Mucosa of descending colon (tissue), 3 donors: ENCODE results near the gene TSHZ2. TPM values are rescaled to one million over a fixed set of nuclear protein-coding genes. Genes with fewer than 3 reads are reported as not detected.

Source experiments
- ATAC-seq: fragments of 200-7000 bp; cut with Tn5 transposase; one replicate; pipeline ENCODE4 v1.9.1; 2020; ENCODE audit warnings: mild to moderate bottlenecking, moderate library complexity
- DNase-seq, 3 donors: peaks; one replicate each; pipeline ENCODE4 v3.0.0-alpha.2; 2020
- H3K36me3 ChIP-seq: fragments of 200-600 bp; one replicate; pipeline ENCODE4 v1.8.0; 2021; ENCODE audit warnings: low read depth, mild to moderate bottlenecking
- H3K4me1 ChIP-seq: fragments of 200-600 bp; one replicate; pipeline ENCODE4 v1.8.0; 2021; ENCODE audit warnings: low read depth, mild to moderate bottlenecking
- H3K4me3 ChIP-seq: fragments of 200-600 bp; one replicate; pipeline ENCODE4 v1.8.0; 2021; ENCODE audit warnings: mild to moderate bottlenecking
- H3K9me3 ChIP-seq: fragments of 200-600 bp; one replicate; pipeline ENCODE4 v1.8.0; 2021; ENCODE audit warnings: mild to moderate bottlenecking
- CTCF ChIP-seq: fragments of 200-600 bp; IDR thresholded peaks from one replicate; pipeline ENCODE4 v1.8.0; 2022; ENCODE audit warnings: antibody characterized with exemption, mild to moderate bottlenecking
- intact Hi-C, 2 donors: fragments of 100-400 bp; cut with DNase I in 1 of 2; cut with micrococcal nuclease in 1 of 2; formaldehyde crosslinking; loops; one replicate each; pipeline versions ENCODE4 v1.11.0 to v1.11.1; 2022; cut with DNase I, micrococcal nuclease
- total RNA-seq, 3 donors: library from RNA; stranded (reverse); fragmentation: NEBNext Ultra II Directional in 2 of 3; extraction: Animal tissue kit (Norgen Biotek cat#: 25700) in 2 of 3; gene quantifications; one replicate each; pipeline versions ENCODE4 v1.2.1 to v1.2.4, GENCODE V29; 2021 to 2023
- donor health status: DM: no; HTN: no; CAD: no; lungs with moderate emphysema.
- donor health status: DM: no; HTN: no; CAD: no.
- donor health status: DM: no; HTN: yes; CAD: no.

The TSHZ2 gene
- total RNA-seq, 3 donors from 2014 or later = 1.9 to 17.8 (median 3.6) TPM

GRCh38 chr20:53176134-53176533 is 204.0 kb downstream of the TSHZ2 start:
- H3K4me3 ChIP-seq = no peak overlapping the region
- intact Hi-C loops = no loop called here
- DNase-seq (no peak), ATAC-seq (no peak)
- H3K4me1 ChIP-seq = no peaks in the 10 kb centered on the region
- no peak for TF ChIP-seq CTCF
- no peaks in the 10 kb centered on the region for H3K9me3 ChIP-seq
- H3K36me3 ChIP-seq = no peaks in the 10 kb centered on the region

GRCh38 chr20:53177687-53178086 is 205.5 kb downstream of the TSHZ2 start:
- H3K36me3 ChIP-seq = no peaks in the 10 kb centered on the region
- H3K9me3 ChIP-seq = no peaks in the 10 kb centered on the region
- DNase-seq (no peak), ATAC-seq (no peak)
- H3K4me3 ChIP-seq = no peak overlapping the region
- no peaks in the 10 kb centered on the region for H3K4me1 ChIP-seq
- intact Hi-C loops = no loop called here
- no peak for TF ChIP-seq CTCF

GRCh38 chr20:53179749-53180148 is 207.6 kb downstream of the TSHZ2 start:
- H3K36me3 ChIP-seq = no peaks in the 10 kb centered on the region
- intact Hi-C loops = no loop called here
- ATAC-seq = no peak
- H3K4me1 ChIP-seq = no peaks in the 10 kb centered on the region
- no peak for TF ChIP-seq CTCF
- H3K4me3 ChIP-seq = no peak overlapping the region
- DNase-seq = no peak
- no peaks in the 10 kb centered on the region for H3K9me3 ChIP-seq

- ATAC-seq = no peak
- TF ChIP-seq CTCF = no peak
- no peaks in the 10 kb centered on the region for H3K36me3 ChIP-seq
- no peak for DNase-seq
- no peak overlapping the region for H3K4me3 ChIP-seq
- H3K9me3 ChIP-seq = no peaks in the 10 kb centered on the region
- H3K4me1 ChIP-seq = no peaks in the 10 kb centered on the region
- intact Hi-C loops = no loop called here
These were observed 208.8 kb downstream of the TSHZ2 start for GRCh38 chr20:53180928-53181362.

GRCh38 chr20:53181866-53182376 is 209.8 kb downstream of the TSHZ2 start:
- DNase-seq (no peak), ATAC-seq (no peak)
- TF ChIP-seq CTCF = no peak
- H3K4me1 ChIP-seq = no peaks in the 10 kb centered on the region
- H3K9me3 ChIP-seq = no peaks in the 10 kb centered on the region
- intact Hi-C loops = no loop called here
- no peaks in the 10 kb centered on the region for H3K36me3 ChIP-seq
- no peak overlapping the region for H3K4me3 ChIP-seq

- no peak for TF ChIP-seq CTCF
- H3K36me3 ChIP-seq = no peaks in the 10 kb centered on the region
- DNase-seq (no peak), ATAC-seq (no peak)
- H3K4me1 ChIP-seq = no peaks in the 10 kb centered on the region
- intact Hi-C loops = no loop called here
- no peak overlapping the region for H3K4me3 ChIP-seq
- no peaks in the 10 kb centered on the region for H3K9me3 ChIP-seq
These were observed 211.0 kb downstream of the TSHZ2 start for GRCh38 chr20:53183181-53183580.
